GM19239 (cell line): ENCODE results near the gene LILRB4.
"Not testable (repeated sequence)": the region's sequence is repeated elsewhere in the genome, so short reads cannot be mapped to it uniquely, and the experiment has no call there.

Source experiments
- DNase-seq: peaks from one replicate; pipeline ENCODE4 v3.0.0; 2011; ENCODE audit warnings: low spot score; ENCODE audit not compliant: insufficient read length
- FAIRE-seq: peaks from 2 replicates; lab custom pipeline; 2011; peaks lifted over from hg19 to GRCh38; lab: Jason Lieb, UNC

Gene LILRB4

DNA sequence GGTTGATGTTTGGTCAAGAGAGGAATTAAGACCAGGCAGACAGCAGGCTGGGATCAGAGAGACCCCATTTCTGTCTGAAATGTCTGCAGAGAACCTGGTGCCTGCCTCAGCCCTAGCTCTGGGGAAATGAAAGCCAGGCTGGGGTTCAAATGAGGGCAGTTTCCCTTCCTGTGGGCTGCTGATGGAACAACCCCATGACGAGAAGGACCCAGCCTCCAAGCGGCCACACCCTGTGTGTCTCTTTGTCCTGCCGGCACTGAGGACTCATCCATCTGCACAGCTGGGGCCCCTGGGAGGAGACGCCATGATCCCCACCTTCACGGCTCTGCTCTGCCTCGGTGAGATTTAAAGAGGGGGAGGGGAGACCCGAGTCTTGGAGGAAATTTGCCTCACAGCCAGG is at the start of gene LILRB4:
Gene LILRB4 (plus strand): TSS at position 256 of the 400 bp plus-strand sequence. CDS start 49 bp downstream, at position 305.
- peak; percentile 98 for FAIRE-seq
- DNase-seq: peak; percentile 46

DNA sequence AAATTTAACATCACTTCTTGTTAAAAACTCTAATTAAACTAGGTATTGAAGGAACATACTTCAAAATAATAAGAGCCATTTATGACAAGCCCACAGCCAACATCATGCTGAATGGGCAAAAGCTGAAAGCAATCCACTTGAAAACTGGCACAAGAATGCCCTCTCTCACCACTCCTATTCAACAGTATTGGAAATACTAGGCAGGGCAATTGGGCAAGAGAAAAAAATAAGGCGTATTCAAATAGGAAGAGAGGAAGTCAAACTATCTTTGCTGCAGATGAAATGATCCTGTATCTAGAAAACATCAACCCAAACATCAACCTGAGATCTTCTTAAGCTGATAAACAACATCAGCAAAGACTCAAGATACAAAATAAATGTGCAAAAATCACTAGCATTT is 48.1 kb upstream of the LILRB4 start:
- DNase-seq: no peak
- peak; percentile 66 for FAIRE-seq

DNA sequence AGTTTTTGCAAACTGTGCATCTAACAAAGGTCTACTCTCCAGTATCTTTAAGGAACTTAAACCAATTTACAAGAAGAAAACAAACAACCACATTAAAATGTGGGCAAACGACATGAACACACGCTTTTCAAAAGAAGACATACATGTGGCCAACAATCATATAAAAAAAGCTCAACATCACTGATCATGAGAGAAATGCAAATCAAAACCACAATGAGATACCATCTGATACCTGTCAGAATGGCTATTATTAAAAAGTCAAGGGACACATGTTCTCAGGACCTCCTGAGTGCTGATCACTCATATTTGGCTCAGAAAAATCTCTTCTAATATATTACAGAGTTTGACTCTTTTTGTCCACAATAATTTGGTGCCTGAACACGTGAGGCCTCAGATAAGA is 46.7 kb upstream of the LILRB4 start:
- no peak for DNase-seq
- FAIRE-seq: no peak

DNA sequence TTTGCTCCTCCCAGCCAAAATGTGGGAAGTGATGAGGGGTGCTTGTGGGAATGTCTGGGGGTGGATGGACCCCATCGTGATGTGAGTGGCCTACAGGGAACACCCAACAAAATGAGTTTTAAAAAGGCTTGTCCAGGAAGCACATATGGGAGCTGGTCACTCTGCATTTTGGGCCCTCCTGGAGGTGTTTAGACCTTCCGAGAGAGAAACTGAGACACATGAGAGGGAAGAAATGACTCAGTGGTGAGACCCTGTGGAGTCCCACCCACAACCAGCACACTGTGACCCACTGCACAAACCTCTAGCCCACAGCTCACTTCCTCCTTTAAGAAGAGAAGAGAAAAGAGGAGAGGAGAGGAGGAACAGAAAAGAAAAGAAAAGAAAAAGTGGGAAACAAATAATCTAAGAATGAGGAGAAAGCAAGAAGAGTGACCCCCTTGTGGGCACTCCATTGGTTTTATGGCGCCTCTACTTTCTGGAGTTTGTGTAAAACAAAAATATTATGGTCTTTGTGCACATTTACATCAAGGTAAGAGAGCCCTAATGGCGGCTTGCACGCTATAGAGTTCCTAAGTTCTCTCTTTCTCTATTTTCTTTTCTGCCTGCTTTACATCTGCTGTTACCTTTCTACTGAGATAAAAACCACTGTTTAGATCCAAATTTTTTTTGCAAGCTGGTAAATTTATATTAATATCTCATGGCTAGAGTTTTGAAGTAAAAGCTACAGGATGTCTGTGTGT is 45.8 kb upstream of the LILRB4 start:
- FAIRE-seq: peak; percentile 100
- DNase-seq: peak; percentile 28

DNA sequence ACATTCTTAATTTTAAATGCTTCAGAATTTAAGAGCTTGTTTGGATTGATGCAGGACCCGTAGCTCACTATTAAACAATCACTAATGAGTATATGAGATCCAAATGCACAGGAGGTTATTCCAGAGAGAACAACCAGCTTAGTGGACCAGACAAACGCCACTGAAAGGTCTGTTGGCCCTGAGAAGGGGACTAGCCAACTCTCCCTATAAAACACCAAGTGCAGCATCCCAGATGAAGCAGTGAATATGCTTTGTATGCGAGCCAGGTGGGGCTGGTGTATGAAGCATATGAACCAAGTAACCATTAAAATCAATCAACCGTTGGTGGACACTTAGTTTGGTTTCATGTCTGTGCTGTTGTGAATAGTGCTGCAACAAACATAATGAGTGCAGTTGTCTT is 42.3 kb upstream of the LILRB4 start:
- DNase-seq: no peak
- FAIRE-seq: peak; percentile 56

DNA sequence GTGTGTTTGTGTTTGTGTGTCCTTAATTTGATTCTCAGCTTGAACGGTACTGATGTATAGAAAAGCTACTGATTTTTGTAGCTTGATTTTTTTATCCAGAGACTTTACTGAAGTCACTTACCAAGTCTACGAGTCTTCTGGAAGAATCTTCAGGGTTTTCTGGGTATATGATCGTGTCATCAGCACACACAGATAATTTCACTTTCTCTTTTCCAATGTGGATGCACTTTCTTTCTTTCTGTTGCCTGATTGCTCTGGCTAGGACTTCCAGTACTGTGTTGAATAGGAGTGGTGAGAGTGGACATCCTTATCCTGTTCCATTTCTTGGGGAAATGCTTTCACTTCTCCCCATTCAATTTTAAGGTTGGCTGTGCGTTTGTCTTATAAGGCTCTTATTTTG is 40.4 kb upstream of the LILRB4 start:
- FAIRE-seq (peak; percentile 52), DNase-seq (no peak)

DNA sequence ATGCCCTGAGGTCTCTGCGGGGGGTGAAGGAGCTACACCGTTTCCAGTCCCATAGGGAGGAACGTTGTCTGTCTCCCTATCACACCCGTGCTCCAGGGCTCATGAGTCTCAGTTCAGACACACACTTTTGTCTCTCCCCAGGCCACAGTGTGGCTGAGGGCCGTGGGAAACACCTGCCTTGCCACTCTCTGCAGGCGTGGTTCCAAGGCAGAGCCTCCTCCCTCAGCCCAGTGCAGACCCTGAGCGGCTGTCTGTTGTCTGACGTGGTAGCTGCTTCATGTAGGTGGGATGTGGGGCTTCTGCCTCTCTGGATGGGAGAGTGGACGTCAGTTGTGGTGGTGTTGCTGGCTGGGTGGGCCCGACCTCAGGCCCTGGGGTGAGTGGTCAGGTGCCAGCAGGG is 38.6 kb upstream of the LILRB4 start:
- FAIRE-seq, DNase-seq: not testable (repeated sequence)

DNA sequence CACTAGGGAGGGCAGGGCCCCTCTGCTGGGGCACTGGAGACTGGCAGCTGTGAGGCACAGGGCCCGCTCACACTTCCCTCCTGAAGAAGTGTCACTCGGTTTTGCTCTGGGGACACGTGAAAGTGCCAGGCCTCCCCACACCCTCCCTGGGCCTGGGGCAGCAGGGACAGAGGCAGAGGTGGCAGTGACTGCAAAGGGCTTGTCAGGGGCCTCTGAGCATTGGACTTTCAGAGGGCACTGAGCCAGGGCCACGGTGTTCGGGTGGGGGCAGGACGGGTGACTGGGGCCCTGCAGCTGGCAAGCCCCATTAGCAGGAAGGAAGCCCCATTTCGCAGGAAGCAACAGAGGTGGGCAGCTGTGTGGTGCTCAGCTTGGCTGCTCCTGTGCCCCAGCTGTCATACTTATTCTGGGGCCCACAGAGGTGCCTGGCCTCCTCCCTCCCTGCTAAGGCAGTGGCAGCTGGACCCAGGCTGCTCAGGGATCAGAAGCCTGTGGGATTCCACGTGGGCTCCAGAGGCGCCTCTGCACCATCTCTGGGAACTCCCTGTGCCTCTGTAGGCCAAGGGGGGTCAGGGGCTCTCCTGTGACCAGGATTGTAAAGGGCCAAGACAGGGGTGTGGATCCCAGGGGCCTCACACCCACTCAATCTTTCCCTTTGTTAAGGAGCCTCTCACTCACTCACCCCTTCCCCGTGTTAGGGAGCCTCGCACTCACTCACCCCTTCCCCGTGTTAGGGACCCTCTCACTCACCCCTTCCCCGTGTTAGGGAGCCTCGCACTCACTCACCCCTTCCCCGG is 37.7 kb upstream of the LILRB4 start:
- not testable (repeated sequence) for DNase-seq
- peak; percentile 89 for FAIRE-seq

DNA sequence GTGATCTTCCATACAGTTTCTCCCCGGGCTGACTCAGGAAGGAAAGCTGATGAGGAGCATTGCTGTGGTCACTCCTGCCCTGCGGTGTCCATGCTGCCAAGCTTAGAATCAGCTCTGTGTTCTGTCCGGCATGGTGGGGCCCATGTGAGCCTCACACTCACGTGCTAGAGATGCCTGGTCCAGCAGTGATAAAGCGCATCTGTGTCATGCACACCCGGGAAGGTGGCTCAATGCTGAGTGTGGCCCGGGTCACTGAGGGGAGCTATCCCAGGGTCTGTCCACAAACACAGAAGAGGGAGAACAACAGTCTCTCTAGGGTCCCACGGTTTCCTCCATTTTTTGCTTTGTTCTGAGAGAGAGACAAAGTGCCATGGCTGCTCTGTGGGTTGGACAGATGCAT is 36.0 kb upstream of the LILRB4 start:
- DNase-seq: no peak
- FAIRE-seq: no peak

DNA sequence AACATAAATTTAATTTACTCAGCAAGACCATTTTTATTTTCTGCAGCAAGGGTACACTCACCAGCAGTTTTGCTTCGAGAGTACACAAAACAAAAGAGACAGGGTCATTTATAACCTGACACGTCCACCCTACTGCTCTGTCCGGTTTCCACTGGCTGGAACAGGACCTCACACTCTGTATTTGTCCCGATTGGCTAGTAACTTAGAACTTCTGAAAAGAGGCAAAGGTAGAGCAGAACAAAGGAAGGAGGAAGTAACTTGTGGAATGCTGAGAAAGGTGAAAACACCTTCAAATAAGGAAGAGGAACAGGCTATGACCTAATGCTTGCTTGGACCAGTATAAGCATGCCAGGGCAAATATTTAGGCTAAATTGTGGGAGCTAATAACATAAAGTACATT is 34.9 kb upstream of the LILRB4 start:
- DNase-seq, FAIRE-seq: not testable (repeated sequence)

DNA sequence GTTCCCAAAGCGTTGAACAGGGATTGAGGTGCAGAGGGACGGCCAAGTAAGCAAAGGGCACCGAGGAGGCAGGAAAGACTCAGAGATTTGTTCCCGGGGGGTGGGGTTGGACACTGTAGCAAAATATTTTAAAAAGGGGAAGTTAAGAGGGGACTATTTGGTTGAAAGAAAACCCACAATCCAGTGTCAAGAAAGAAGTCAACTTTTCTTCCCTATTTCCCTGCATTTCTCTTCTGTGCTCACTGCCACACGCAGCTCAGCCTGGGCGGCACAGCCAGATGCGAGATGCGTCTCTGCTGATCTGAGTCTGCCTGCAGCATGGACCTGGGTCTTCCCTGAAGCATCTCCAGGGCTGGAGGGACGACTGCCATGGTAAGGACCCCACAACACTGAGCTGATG is 32.5 kb upstream of the LILRB4 start, which contains the start of gene LILRB1:
Gene LILRB1 (plus strand): TSS at position 223 of the 400 bp plus-strand sequence. CDS start 590 bp downstream, outside the sequence.
- not testable (repeated sequence) for FAIRE-seq, DNase-seq

DNA sequence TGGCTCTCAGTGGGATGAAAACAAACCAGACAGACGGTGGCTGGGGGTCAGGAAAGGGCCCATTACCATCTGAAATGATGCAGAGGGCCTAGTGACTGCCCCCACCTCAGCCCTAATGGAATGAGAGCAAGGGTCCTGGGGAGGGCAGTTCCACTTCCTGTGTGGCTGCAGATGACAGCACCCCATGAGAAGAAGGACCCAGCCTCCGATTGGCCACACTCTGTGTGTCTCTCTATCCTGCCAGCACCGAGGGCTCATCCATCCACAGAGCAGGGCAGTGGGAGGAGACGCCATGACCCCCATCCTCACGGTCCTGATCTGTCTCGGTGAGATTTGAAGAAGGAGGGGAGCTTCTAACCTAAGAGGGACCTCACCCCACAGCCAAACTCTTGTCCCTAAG is 32.0 kb upstream of the LILRB4 start:
- DNase-seq: no peak
- FAIRE-seq: no peak

DNA sequence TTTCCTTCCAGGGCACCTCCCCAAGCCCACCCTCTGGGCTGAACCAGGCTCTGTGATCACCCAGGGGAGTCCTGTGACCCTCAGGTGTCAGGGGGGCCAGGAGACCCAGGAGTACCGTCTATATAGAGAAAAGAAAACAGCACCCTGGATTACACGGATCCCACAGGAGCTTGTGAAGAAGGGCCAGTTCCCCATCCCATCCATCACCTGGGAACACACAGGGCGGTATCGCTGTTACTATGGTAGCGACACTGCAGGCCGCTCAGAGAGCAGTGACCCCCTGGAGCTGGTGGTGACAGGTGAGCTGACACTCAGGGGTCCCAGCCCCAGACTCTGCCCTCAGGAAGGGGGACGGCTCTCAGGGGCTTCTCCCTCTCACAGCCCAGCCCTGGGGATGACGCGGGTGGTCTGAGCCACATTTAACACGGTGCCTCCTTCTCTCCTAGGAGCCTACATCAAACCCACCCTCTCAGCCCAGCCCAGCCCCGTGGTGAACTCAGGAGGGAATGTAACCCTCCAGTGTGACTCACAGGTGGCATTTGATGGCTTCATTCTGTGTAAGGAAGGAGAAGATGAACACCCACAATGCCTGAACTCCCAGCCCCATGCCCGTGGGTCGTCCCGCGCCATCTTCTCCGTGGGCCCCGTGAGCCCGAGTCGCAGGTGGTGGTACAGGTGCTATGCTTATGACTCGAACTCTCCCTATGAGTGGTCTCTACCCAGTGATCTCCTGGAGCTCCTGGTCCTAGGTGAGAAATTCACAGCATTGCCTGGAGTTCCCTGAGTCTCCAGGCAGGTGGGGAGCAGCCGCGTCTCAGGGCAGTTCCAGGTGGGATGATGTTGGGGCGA is 31.1 kb upstream of the LILRB4 start:
- not testable (repeated sequence) for FAIRE-seq, DNase-seq

DNA sequence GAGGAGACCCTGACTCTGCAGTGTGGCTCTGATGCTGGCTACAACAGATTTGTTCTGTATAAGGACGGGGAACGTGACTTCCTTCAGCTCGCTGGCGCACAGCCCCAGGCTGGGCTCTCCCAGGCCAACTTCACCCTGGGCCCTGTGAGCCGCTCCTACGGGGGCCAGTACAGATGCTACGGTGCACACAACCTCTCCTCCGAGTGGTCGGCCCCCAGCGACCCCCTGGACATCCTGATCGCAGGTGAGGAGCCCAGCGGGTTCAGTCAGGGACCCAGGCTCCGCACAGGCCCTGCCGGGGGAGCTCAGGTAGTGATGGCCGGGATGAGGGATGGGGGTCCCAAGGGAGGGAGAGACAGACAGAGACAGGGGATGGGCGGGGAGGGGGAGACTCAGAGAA is 30.3 kb upstream of the LILRB4 start:
- not testable (repeated sequence) for FAIRE-seq, DNase-seq

DNA sequence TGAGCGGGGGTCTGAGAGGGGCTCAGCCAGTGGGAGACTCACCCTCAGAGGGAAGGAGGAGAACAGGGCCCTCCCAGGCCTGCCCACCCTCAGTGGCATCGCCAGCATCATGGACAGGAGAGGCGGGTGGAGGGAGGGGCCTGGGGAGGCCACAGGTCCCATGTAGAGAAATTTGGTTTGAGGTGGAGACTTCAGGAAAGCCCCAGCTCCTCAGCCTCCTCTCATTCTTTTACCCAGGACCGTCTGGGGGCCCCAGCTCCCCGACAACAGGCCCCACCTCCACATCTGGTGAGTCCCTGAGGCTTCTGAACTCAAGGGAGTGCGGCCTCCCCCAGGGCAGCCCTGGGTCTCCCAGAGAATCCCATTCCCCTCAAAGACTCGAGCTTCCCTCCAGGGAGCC is 29.4 kb upstream of the LILRB4 start:
- FAIRE-seq: no peak
- no peak for DNase-seq

DNA sequence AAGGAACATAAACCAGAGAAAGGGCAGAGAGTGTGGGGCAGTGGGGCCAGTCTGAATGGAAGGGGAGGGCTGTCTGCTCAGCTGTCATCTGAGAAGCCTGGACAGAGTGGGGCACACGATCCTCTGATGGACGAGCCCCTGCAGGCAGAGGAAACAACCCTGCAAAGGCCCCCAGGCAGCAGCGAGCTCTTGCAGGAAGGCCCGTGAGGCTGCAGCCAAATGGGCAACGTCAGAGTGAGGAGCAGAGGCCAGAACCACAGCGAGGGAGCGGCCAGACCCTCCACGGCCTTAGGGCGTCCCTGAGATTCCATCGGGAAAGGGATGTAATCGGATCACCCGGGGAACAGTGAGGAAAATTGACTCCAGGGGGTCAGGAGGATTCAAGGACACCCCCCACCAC is 26.7 kb upstream of the LILRB4 start:
- not testable (repeated sequence) for FAIRE-seq, DNase-seq

DNA sequence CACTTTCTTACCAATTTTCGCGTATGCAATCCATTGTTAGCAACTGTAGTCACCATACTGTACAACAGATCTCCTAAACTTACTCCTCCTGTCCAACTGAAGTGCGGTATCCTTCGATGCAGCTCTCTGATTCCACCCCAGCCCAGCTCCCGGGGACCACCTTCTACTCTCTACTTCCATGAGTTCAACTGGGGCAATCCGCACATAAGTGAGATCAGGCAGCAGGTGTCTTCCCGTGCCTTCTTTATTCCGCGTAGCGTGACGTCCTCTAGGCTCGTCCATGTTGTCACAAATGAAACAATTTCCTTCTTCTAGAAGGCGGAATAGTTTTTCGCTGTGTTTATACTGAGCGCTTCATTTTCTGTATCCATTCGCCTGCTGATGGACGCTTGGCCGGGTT is 24.1 kb upstream of the LILRB4 start:
- no peak for FAIRE-seq
- no peak for DNase-seq

DNA sequence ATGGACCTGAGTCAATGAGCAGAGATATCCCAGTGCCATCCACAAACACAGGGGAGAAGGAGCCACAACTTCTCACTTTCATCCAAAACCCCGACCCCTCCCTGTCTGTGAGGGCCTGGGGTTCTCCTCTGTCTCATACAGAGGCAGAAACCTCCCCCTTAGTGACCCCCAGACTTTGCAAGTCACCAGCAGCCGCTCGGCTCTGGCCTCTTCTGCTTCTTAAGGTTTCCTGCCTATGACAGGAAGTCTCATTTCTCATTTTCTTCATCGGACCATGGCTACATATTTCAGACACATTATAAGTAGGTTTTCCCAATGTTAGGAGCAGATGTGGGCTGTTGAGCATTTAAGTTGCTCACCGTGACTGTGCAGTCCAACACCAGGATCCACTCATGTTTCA is 19.8 kb upstream of the LILRB4 start:
- not testable (repeated sequence) for DNase-seq, FAIRE-seq

DNA sequence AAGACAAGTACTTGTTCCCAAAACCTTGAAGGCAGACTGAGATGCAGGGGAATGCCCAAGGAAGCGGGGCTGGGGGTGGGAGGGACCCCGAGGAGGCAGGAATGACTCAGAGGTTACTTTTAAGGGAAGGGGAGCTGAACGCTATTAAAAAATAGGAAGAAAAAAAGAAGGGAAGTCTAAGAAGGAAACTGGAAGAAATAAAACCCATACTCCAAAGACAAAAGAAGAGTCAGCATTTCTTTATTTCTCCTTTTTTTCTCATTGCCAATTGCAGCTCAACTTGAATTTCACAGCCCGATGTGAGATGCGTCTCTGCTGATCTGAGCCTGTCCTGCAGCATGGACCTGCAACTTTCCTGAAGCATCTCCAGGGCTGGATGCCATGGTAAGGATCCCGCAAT is 19.2 kb upstream of the LILRB4 start:
- not testable (repeated sequence) for DNase-seq
- peak; percentile 23 for FAIRE-seq

DNA sequence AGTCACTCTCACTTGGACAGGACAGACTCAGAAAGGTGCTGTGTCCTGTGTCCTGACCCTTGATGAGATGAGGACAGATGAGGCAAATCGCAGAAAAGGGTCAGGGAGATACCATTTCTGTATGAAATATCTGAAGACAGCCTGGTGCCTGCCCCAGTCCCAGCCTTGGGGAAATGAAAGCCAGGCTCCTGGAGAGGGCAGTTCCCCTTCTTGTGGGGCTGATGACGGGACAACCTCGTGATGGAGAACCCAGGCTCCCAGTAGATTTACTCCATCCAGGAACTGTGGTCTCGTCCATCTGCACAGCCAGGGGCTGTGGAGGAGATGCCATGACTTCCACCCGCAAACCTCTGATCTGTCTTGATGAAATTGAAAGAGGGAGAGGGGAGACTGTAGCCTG is 18.7 kb upstream of the LILRB4 start:
- no peak for FAIRE-seq

More for the DNA sequence above, 18.7 kb upstream of the LILRB4 start:
- no peak for DNase-seq
